ENCODE measurements around the gene CLEC7A.

DNA sequence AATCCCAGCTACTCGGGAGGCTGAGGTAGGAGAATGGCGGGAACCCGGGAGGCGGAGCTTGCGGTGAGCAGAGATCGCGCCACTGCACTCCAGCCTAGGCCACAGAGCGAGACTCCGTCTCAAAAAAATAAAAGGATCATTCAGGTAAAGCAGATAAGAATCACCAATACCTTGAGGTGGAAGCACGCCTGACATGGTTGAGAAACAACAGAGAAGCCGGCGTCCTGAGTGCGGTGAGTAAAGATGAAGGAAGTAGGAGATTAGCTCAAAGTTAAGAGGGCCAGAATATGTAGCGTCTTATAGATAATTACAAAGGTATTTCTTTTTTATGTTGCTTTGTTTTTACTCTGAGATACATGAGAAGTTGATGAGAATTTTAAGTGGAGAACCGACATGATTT is 14.7 kb downstream of the CLEC7A start:
- TF ChIP-seq, protein P1, sequence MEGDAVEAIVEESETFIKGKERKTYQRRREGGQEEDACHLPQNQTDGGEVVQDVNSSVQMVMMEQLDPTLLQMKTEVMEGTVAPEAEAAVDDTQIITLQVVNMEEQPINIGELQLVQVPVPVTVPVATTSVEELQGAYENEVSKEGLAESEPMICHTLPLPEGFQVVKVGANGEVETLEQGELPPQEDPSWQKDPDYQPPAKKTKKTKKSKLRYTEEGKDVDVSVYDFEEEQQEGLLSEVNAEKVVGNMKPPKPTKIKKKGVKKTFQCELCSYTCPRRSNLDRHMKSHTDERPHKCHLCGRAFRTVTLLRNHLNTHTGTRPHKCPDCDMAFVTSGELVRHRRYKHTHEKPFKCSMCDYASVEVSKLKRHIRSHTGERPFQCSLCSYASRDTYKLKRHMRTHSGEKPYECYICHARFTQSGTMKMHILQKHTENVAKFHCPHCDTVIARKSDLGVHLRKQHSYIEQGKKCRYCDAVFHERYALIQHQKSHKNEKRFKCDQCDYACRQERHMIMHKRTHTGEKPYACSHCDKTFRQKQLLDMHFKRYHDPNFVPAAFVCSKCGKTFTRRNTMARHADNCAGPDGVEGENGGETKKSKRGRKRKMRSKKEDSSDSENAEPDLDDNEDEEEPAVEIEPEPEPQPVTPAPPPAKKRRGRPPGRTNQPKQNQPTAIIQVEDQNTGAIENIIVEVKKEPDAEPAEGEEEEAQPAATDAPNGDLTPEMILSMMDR (tag by site-specific recombination; IDR thresholded peaks at IDR 0.05), result no peak
- TF ChIP-seq, protein P2, sequence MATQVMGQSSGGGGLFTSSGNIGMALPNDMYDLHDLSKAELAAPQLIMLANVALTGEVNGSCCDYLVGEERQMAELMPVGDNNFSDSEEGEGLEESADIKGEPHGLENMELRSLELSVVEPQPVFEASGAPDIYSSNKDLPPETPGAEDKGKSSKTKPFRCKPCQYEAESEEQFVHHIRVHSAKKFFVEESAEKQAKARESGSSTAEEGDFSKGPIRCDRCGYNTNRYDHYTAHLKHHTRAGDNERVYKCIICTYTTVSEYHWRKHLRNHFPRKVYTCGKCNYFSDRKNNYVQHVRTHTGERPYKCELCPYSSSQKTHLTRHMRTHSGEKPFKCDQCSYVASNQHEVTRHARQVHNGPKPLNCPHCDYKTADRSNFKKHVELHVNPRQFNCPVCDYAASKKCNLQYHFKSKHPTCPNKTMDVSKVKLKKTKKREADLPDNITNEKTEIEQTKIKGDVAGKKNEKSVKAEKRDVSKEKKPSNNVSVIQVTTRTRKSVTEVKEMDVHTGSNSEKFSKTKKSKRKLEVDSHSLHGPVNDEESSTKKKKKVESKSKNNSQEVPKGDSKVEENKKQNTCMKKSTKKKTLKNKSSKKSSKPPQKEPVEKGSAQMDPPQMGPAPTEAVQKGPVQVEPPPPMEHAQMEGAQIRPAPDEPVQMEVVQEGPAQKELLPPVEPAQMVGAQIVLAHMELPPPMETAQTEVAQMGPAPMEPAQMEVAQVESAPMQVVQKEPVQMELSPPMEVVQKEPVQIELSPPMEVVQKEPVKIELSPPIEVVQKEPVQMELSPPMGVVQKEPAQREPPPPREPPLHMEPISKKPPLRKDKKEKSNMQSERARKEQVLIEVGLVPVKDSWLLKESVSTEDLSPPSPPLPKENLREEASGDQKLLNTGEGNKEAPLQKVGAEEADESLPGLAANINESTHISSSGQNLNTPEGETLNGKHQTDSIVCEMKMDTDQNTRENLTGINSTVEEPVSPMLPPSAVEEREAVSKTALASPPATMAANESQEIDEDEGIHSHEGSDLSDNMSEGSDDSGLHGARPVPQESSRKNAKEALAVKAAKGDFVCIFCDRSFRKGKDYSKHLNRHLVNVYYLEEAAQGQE (tag by site-specific recombination; IDR thresholded peaks at IDR 0.05), result no peak
- TF ChIP-seq, protein P3, sequence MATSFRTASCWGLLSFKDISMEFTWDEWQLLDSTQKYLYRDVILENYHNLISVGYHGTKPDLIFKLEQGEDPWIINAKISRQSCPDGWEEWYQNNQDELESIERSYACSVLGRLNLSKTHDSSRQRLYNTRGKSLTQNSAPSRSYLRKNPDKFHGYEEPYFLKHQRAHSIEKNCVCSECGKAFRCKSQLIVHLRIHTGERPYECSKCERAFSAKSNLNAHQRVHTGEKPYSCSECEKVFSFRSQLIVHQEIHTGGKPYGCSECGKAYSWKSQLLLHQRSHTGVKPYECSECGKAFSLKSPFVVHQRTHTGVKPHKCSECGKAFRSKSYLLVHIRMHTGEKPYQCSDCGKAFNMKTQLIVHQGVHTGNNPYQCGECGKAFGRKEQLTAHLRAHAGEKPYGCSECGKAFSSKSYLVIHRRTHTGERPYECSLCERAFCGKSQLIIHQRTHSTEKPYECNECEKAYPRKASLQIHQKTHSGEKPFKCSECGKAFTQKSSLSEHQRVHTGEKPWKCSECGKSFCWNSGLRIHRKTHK (tag by site-specific recombination; IDR thresholded peaks at IDR 0.05), result no peak
- no peak for TF ChIP-seq ZNF133 (tag by site-specific recombination; IDR thresholded peaks at IDR 0.05)
- TF ChIP-seq MYNN (tag by site-specific recombination; IDR thresholded peaks at IDR 0.05; ENCODE audit: borderline replicate concordance), result no peak
- no peak for TF ChIP-seq ZNF571 (tag by site-specific recombination; IDR thresholded peaks at IDR 0.05)
- no peak for TF ChIP-seq ZNF184 (tag by site-specific recombination; IDR thresholded peaks at IDR 0.05)
- TF ChIP-seq, protein P4, sequence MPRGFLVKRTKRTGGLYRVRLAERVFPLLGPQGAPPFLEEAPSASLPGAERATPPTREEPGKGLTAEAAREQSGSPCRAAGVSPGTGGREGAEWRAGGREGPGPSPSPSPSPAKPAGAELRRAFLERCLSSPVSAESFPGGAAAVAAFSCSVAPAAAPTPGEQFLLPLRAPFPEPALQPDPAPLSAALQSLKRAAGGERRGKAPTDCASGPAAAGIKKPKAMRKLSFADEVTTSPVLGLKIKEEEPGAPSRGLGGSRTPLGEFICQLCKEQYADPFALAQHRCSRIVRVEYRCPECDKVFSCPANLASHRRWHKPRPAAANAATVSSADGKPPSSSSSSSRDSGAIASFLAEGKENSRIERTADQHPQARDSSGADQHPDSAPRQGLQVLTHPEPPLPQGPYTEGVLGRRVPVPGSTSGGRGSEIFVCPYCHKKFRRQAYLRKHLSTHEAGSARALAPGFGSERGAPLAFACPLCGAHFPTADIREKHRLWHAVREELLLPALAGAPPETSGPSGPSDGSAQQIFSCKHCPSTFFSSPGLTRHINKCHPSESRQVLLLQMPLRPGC (tag by site-specific recombination; IDR thresholded peaks at IDR 0.05), result no peak
